Left lung (tissue), 10 donors: ENCODE measurements around the gene CARD9. TPM values are rescaled to one million over a fixed set of nuclear protein-coding genes. Genes with fewer than 3 reads are reported as not detected.

Source experiments
- ATAC-seq: fragments of 200-7000 bp; cut with Tn5 transposase; one replicate; pipeline ENCODE4 v1.9.1; 2020; ENCODE audit warnings: moderate library complexity
- DNase-seq, 4 donors: peaks; one replicate each; pipeline ENCODE4 v3.0.0-alpha.2; 2013 to 2020
- H3K27ac ChIP-seq, 2 donors: fragments of 200-600 bp; sonication (generic) in 1 of 2; one replicate each; pipeline versions ENCODE4 v1.5.0 to v1.8.0; 2020 to 2021
- H3K27me3 ChIP-seq, 2 donors: fragments of 200-600 bp; sonication (generic) in 1 of 2; one replicate each; pipeline versions ENCODE4 v1.5.0 to v1.8.0; 2020 to 2021
- H3K36me3 ChIP-seq, 2 donors: fragments of 200-600 bp; sonication (generic) in 1 of 2; one replicate each; pipeline versions ENCODE4 v1.5.0 to v1.8.0; 2020 to 2021
- H3K4me1 ChIP-seq, 2 donors: fragments of 200-600 bp; one replicate each; pipeline ENCODE4 v1.8.0; 2021
- H3K4me3 ChIP-seq, 2 donors: fragments of 200-600 bp; sonication (generic) in 1 of 2; one replicate each; pipeline versions ENCODE4 v1.5.0 to v1.8.0; 2020 to 2021; ENCODE audit warnings: mild to moderate bottlenecking in 1 of 2
- H3K9me3 ChIP-seq, 2 donors: fragments of 200-600 bp; sonication (generic) in 1 of 2; one replicate each; pipeline versions ENCODE4 v1.5.0 to v1.8.0; 2020 to 2021
- CTCF ChIP-seq, 2 donors: fragments of 200-600 bp; sonication (generic) in 1 of 2; IDR thresholded peaks; one replicate each; pipeline versions ENCODE4 v1.5.0 to v1.8.0; 2021; ENCODE audit warnings: antibody characterized with exemption in 2 of 2
- intact Hi-C, 2 donors: fragments of 100-400 bp; cut with DNase I; formaldehyde crosslinking; loops; one replicate each; pipeline versions ENCODE4 v1.11.2 to v1.14.2; 2022
- polyA plus RNA-seq, 6 donors: library from polyadenylated mRNA; unstranded; fragments of 120-200 nt; gene quantifications; one replicate each; pipeline ENCODE4 v1.2.1, GENCODE V29; 2013; ENCODE audit not compliant: insufficient read length in 6 of 6
- total RNA-seq, 2 donors: library from RNA; stranded (reverse); fragmentation: NEBNext Ultra II Directional; extraction: Animal tissue kit (Norgen Biotek cat#: 25700); gene quantifications; one replicate each; pipeline ENCODE4 v1.2.1, GENCODE V29; 2021
- donor health status: DM: no; HTN: yes; CAD: no.
- donor health status: DM: no; HTN: no; CAD: no.

The CARD9 gene
- total and polyA plus RNA-seq, 8 donors: 0.66 to 11.1 (median 1.4) TPM

DNA sequence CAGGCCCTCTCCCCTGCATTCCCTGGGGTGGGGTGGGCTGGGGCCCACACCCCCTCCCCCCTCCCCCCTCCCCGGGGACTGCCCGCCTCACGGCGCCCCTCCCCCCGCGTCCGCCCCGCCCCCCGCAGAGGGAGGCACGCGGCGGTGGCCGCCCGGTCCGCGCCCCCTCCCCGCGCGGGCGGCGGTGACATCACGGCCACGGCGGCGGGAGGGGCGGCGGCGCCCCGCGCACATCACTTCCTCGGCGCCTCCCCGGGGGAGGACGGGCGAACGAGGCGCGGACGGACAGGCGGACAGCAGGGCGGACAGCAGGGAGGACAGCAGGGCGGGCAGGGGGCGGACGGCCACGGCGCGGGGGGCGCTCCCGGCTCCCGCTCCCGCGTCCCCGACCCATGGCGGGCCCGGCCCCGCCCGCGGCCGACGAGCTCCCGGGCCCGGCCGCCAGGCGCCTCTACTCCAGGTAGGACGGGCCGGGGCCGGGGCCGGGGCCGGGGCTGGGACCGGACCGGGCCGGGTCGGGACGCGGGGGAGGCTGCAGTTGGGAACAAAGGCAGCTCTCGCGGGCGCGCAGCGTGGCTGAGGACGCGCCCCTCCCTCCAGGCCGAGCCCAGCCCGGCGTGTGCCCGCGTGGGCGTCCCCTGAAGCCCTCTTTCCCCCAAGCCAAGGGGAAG, 46.0 kb downstream of the CARD9 start, which contains the start of gene GPSM1:
Gene GPSM1, plus strand, starts transcription at position 236 of the 671 bp plus-strand sequence. Its CDS starts 157 bp downstream, at position 393.
- peak; percentile 44 for ATAC-seq

GRCh38 chr9:136326761-136327303, 46.6 kb downstream of the CARD9 start:
- peak overlapping the region; percentile 69 to 84 for H3K27ac ChIP-seq
- H3K9me3 ChIP-seq: no peaks in the 10 kb centered on the region
- peaks cover 18 to 37% of the 10 kb centered on the region in 2 donors for H3K4me1 ChIP-seq
- ATAC-seq: no peak
- no peak for TF ChIP-seq CTCF (IDR thresholded peaks at IDR 0.05)
- H3K4me3 ChIP-seq: peak overlapping the region in 1 of 2 donors; percentile 54
- peaks cover 0 to 33% of the 10 kb centered on the region in 2 donors for H3K27me3 ChIP-seq
- intact Hi-C loops: no loop called here
- DNase-seq: peak in 1 of 4 donors; percentile 49
- H3K36me3 ChIP-seq: no peaks in the 10 kb centered on the region

More for the DNA sequence above, 46.0 kb downstream of the CARD9 start, which contains the start of gene GPSM1:
- Histone ChIP-seq H3K36me3 (no peaks in the 10 kb centered on the region), H3K4me3 (peak within 1 kb of the TSS; percentile 53 to 54), H3K27me3 (peaks cover 0 to 33% of the 10 kb centered on the region in 2 donors), H3K27ac (peak within 1 kb of the TSS; percentile 69 to 84), H3K4me1 (peaks cover 18 to 37% of the 10 kb centered on the region in 2 donors), H3K9me3 (no peaks in the 10 kb centered on the region)
- intact Hi-C loops: no loop called here
- DNase-seq: peak in 3 of 4 donors; percentile 65 to 83 (median 77)
- TF ChIP-seq CTCF (IDR thresholded peaks at IDR 0.05): no peak

GRCh38 chr9:136326061-136326760, 47.3 kb downstream of the CARD9 start:
- no peak overlapping the region for H3K4me3 ChIP-seq
- peaks cover 0 to 33% of the 10 kb centered on the region in 2 donors for H3K27me3 ChIP-seq
- peak overlapping the region; percentile 69 to 84 for H3K27ac ChIP-seq
- intact Hi-C loops: no loop called here
- ATAC-seq: no peak
- H3K4me1 ChIP-seq: peaks cover 18 to 37% of the 10 kb centered on the region in 2 donors
- DNase-seq: peak in 3 of 4 donors; percentile 72 to 93 (median 85)
- no peaks in the 10 kb centered on the region for H3K36me3 ChIP-seq
- H3K9me3 ChIP-seq: no peaks in the 10 kb centered on the region
- no peak for TF ChIP-seq CTCF (IDR thresholded peaks at IDR 0.05)

GRCh38 chr9:136325358-136325757, 48.1 kb downstream of the CARD9 start:
- peak in 1 of 4 donors; percentile 52 for DNase-seq
- Histone ChIP-seq H3K27ac (no peak overlapping the region), H3K4me3 (no peak overlapping the region), H3K27me3 (peaks cover 0 to 33% of the 10 kb centered on the region in 2 donors), H3K4me1 (peaks cover 18 to 37% of the 10 kb centered on the region in 2 donors), H3K36me3 (no peaks in the 10 kb centered on the region), H3K9me3 (no peaks in the 10 kb centered on the region)
- no peak for TF ChIP-seq CTCF (IDR thresholded peaks at IDR 0.05)
- intact Hi-C loops: no loop called here
- no peak for ATAC-seq
